Measurements from ENCODE around the gene PTH1R. TPM values are rescaled to one million over a fixed set of nuclear protein-coding genes. Genes with fewer than 3 reads are reported as not detected.

Gene PTH1R
- polyA plus RNA-seq, 1 donor (not counting 4 experiments of a cell fraction or from before 2014, with no cell fraction given), result not detected

DNA sequence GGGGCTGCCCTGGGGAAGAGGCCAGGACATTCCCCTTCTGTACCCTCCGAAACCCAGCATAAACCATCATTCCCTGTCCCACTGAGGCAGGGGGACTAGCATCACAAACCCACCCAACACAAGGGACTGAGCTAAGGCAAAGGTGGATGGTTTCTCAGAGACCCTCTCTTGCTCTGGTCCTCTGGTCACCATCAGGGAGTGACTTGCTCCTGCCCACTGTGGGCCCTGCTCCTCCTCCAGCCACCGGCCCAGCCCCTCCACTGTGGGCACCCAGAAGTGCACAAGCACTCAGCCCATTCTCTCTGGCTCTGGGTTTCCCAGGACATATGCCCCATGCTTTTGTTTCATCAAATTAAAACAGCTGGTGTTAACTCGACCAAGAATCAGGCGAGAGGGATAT, 44.9 kb downstream of the PTH1R start:
- no peak for DNase-seq (ENCODE audit: low read depth, low spot score)
- Histone ChIP-seq H2AFZ (ENCODE audit: control insufficient read depth, low read length) (no peak overlapping the region), H3K9ac (ENCODE audit: control insufficient read depth, extremely low read depth, insufficient read depth, low read length) (no peak overlapping the region), H3K4me1 (ENCODE audit: control insufficient read depth, extremely low read depth, insufficient read depth, low read length) (no peaks in the 10 kb centered on the region), H4K20me1 (ENCODE audit: control insufficient read depth, extremely low read depth, insufficient read depth, low read length) (no peaks in the 10 kb centered on the region), H3K4me2 (ENCODE audit: control insufficient read depth, extremely low read depth, insufficient read depth, low read depth, low read length) (no peak overlapping the region), H3K36me3 (ENCODE audit: control insufficient read depth in 2 of 2, extremely low read depth in 1 of 2, insufficient read depth in 2 of 2, low read length in 2 of 2) (peaks cover 60 to 70% of the 10 kb centered on the region in 2 experiments), H3K79me2 (ENCODE audit: control insufficient read depth, insufficient read depth, low read length) (peaks cover 5% of the 10 kb centered on the region), H3K4me3 (ENCODE audit: control insufficient read depth in 2 of 3, extremely low read depth in 1 of 3, insufficient read depth in 2 of 3, low read depth in 1 of 3, low read length in 3 of 3) (no peak overlapping the region), H3K27me3 (ENCODE audit: control insufficient read depth, extremely low read depth, insufficient read depth, low read length) (no peaks in the 10 kb centered on the region), H3K27ac (ENCODE audit: control insufficient read depth, insufficient read depth, low read length) (no peak overlapping the region), H3K9me3 (ENCODE audit: control insufficient read depth, low read depth, low read length) (no peaks in the 10 kb centered on the region), H3K9me1 (ENCODE audit: control insufficient read depth, extremely low read depth, insufficient read depth, low read length) (no peaks in the 10 kb centered on the region)
- no peak for FAIRE-seq
- dilution Hi-C loops (cut with MboI; ENCODE audit: extremely low pct_ligation_motif_present, low sequenced_read_pairs), result no loop called here
- TF ChIP-seq, protein P1, sequence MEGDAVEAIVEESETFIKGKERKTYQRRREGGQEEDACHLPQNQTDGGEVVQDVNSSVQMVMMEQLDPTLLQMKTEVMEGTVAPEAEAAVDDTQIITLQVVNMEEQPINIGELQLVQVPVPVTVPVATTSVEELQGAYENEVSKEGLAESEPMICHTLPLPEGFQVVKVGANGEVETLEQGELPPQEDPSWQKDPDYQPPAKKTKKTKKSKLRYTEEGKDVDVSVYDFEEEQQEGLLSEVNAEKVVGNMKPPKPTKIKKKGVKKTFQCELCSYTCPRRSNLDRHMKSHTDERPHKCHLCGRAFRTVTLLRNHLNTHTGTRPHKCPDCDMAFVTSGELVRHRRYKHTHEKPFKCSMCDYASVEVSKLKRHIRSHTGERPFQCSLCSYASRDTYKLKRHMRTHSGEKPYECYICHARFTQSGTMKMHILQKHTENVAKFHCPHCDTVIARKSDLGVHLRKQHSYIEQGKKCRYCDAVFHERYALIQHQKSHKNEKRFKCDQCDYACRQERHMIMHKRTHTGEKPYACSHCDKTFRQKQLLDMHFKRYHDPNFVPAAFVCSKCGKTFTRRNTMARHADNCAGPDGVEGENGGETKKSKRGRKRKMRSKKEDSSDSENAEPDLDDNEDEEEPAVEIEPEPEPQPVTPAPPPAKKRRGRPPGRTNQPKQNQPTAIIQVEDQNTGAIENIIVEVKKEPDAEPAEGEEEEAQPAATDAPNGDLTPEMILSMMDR (optimal IDR thresholded peaks at IDR 0.05 in 1 of 3, IDR thresholded peaks at IDR 0.05 in 1 of 3, conservative IDR thresholded peaks at IDR 0.05 in 1 of 3; ENCODE audit: extremely low read depth in 1 of 3, insufficient read depth in 2 of 3, low read length in 3 of 3), result no peak
- no peak for TF ChIP-seq EZH2 (IDR thresholded peaks at IDR 0.05; ENCODE audit: low read length)

GRCh38 chr3:46922871-46923558, 45.5 kb downstream of the PTH1R start:
- FAIRE-seq (no peak), DNase-seq (ENCODE audit: low read depth, low spot score) (no peak)
- no peaks in the 10 kb centered on the region for H3K9me1 ChIP-seq (ENCODE audit: control insufficient read depth, extremely low read depth, insufficient read depth, low read length)
- H3K4me1 ChIP-seq (ENCODE audit: control insufficient read depth, extremely low read depth, insufficient read depth, low read length), result no peaks in the 10 kb centered on the region
- no peaks in the 10 kb centered on the region for H3K27me3 ChIP-seq (ENCODE audit: control insufficient read depth, extremely low read depth, insufficient read depth, low read length)
- H3K4me3 ChIP-seq (ENCODE audit: control insufficient read depth in 2 of 3, extremely low read depth in 1 of 3, insufficient read depth in 2 of 3, low read depth in 1 of 3, low read length in 3 of 3), result no peak overlapping the region
- peaks cover 61 to 66% of the 10 kb centered on the region in 2 experiments for H3K36me3 ChIP-seq (ENCODE audit: control insufficient read depth in 2 of 2, extremely low read depth in 1 of 2, insufficient read depth in 2 of 2, low read length in 2 of 2)
- H4K20me1 ChIP-seq (ENCODE audit: control insufficient read depth, extremely low read depth, insufficient read depth, low read length), result no peaks in the 10 kb centered on the region
- H3K9ac ChIP-seq (ENCODE audit: control insufficient read depth, extremely low read depth, insufficient read depth, low read length), result no peak overlapping the region
- no peak overlapping the region for H3K4me2 ChIP-seq (ENCODE audit: control insufficient read depth, extremely low read depth, insufficient read depth, low read depth, low read length)
- no peaks in the 10 kb centered on the region for H3K9me3 ChIP-seq (ENCODE audit: control insufficient read depth, low read depth, low read length)
- peaks cover 10% of the 10 kb centered on the region for H3K79me2 ChIP-seq (ENCODE audit: control insufficient read depth, insufficient read depth, low read length)
- H3K27ac ChIP-seq (ENCODE audit: control insufficient read depth, insufficient read depth, low read length), result no peak overlapping the region
- H2AFZ ChIP-seq (ENCODE audit: control insufficient read depth, low read length), result no peak overlapping the region
- TF ChIP-seq, protein P1 (optimal IDR thresholded peaks at IDR 0.05 in 1 of 3, IDR thresholded peaks at IDR 0.05 in 1 of 3, conservative IDR thresholded peaks at IDR 0.05 in 1 of 3; ENCODE audit: extremely low read depth in 1 of 3, insufficient read depth in 2 of 3, low read length in 3 of 3), result no peak
- no peak for TF ChIP-seq EZH2 (IDR thresholded peaks at IDR 0.05; ENCODE audit: low read length)
- dilution Hi-C loops (cut with MboI; ENCODE audit: extremely low pct_ligation_motif_present, low sequenced_read_pairs), result no loop called here
